WTC11 (cell line): ENCODE results near the gene GAA. TPM values are rescaled to one million over a fixed set of nuclear protein-coding genes. Genes with fewer than 3 reads are reported as not detected.
A peak's percentile ranks its signal among the peaks of the same experiment; 100 is the strongest.

Experiments used
- ATAC-seq: fragments of 200-7000 bp; cut with Tn5 transposase; 2 replicates; pipeline ENCODE4 v1.10.0; 2021; ENCODE audit warnings: mild to moderate bottlenecking, moderate library complexity
- CTCF ChIA-PET: fragments of 300-600 bp; sonication (Branson Sonifier 250); formaldehyde crosslinking; loops from one replicate; lab custom pipeline; 2021; ENCODE audit warnings: antibody characterized with exemption; lab: Charles Lee
- POLR2A ChIA-PET: fragments of 350-600 bp; sonication (Branson Sonifier 250); formaldehyde crosslinking; loops from one replicate; lab custom pipeline; 2021; ENCODE audit warnings: antibody characterized with exemption; lab: Charles Lee
- DNase-seq: peaks from one replicate; pipeline ENCODE4 v3.0.0; 2021; ENCODE audit warnings: low spot score
- H3K27ac Mint-ChIP-seq: 2 replicates; pipeline ENCODE4 v1.8.0; 2021; ENCODE audit warnings: mixed read lengths
- H3K27me3 Mint-ChIP-seq: 2 replicates; pipeline ENCODE4 v1.8.0; 2021; ENCODE audit warnings: low read depth, mild to moderate bottlenecking, moderate library complexity, mixed read lengths
- H3K36me3 Mint-ChIP-seq: 2 replicates; pipeline ENCODE4 v1.8.0; 2021; ENCODE audit warnings: mixed read lengths
- H3K4me1 Mint-ChIP-seq: 2 replicates; pipeline ENCODE4 v1.8.0; 2022; ENCODE audit warnings: mixed read lengths
- H3K4me3 Mint-ChIP-seq: 2 replicates; pipeline ENCODE4 v1.8.0; 2021; ENCODE audit warnings: mild to moderate bottlenecking, moderate library complexity, mixed read lengths
- H3K9me3 Mint-ChIP-seq: 2 replicates; pipeline ENCODE4 v1.8.0; 2021; ENCODE audit warnings: mixed read lengths
- CREM ChIP-seq: sonication (generic); formaldehyde crosslinking; IDR thresholded peaks from 2 replicates; pipeline ENCODE4 v1.8.1; 2022; ENCODE audit warnings: mild to moderate bottlenecking, missing genetic modification reagents, moderate library complexity
- FOXJ3 ChIP-seq: sonication (generic); formaldehyde crosslinking; IDR thresholded peaks from 2 replicates; pipeline ENCODE4 v1.9.0; 2021; ENCODE audit warnings: missing genetic modification reagents, mild to moderate bottlenecking, borderline replicate concordance
- FOXP1 ChIP-seq: sonication (generic); formaldehyde crosslinking; IDR thresholded peaks from 2 replicates; pipeline ENCODE4 v1.8.0; 2022; ENCODE audit warnings: missing genetic modification reagents, mild to moderate bottlenecking, moderate library complexity, borderline replicate concordance
- IRF2 ChIP-seq: sonication (generic); formaldehyde crosslinking; IDR thresholded peaks from 2 replicates; pipeline ENCODE4 v1.8.0; 2022; ENCODE audit warnings: low read depth, missing genetic modification reagents, borderline replicate concordance
- JAZF1 ChIP-seq: fragments of 250-450 bp; sonication (Bioruptor Pico); IDR thresholded peaks from 2 replicates; pipeline ENCODE4 v1.9.0; 2021; ENCODE audit warnings: moderate library complexity, mild to moderate bottlenecking, inconsistent platforms
- MXD4 ChIP-seq: fragments of 250-450 bp; sonication (Bioruptor Pico); IDR thresholded peaks from 2 replicates; pipeline ENCODE4 v1.8.0; 2021; ENCODE audit warnings: mild to moderate bottlenecking, moderate library complexity, borderline replicate concordance
- NR2C2 ChIP-seq: sonication (generic); formaldehyde crosslinking; IDR thresholded peaks from 2 replicates; pipeline ENCODE4 v1.8.0; 2022; ENCODE audit warnings: mild to moderate bottlenecking, missing genetic modification reagents
- NR3C1 ChIP-seq: sonication (generic); formaldehyde crosslinking; conservative IDR thresholded peaks from 2 replicates; pipeline ENCODE4 v1.8.1; 2023; ENCODE audit warnings: low read depth, mild to moderate bottlenecking, missing genetic modification reagents
- OVOL2 ChIP-seq: fragments of 250-450 bp; sonication (Bioruptor Pico); IDR thresholded peaks from 2 replicates; pipeline ENCODE4 v1.9.0; 2021; ENCODE audit warnings: mild to moderate bottlenecking, borderline replicate concordance
- PRRX2 ChIP-seq: fragments of 250-450 bp; sonication (Bioruptor Pico); IDR thresholded peaks from 2 replicates; pipeline ENCODE4 v1.8.0; 2021; ENCODE audit warnings: mild to moderate bottlenecking
- RELA ChIP-seq: sonication (generic); formaldehyde crosslinking; IDR thresholded peaks from 2 replicates; pipeline ENCODE4 v1.8.1; 2022; ENCODE audit warnings: missing genetic modification reagents, mild to moderate bottlenecking, borderline replicate concordance
- SMAD3 ChIP-seq: sonication (generic); formaldehyde crosslinking; IDR thresholded peaks from 2 replicates; pipeline ENCODE4 v1.8.0; 2022; ENCODE audit warnings: missing genetic modification reagents, mild to moderate bottlenecking, borderline replicate concordance
- SP1 ChIP-seq: sonication (generic); formaldehyde crosslinking; conservative IDR thresholded peaks from 2 replicates; pipeline ENCODE4 v1.8.1; 2022; ENCODE audit warnings: missing genetic modification reagents
- TCF7 ChIP-seq: sonication (generic); formaldehyde crosslinking; IDR thresholded peaks from 2 replicates; pipeline ENCODE4 v1.8.0; 2022; ENCODE audit warnings: mild to moderate bottlenecking, low read depth, missing genetic modification reagents, moderate library complexity
- TEAD1 ChIP-seq: sonication (generic); formaldehyde crosslinking; IDR thresholded peaks from 2 replicates; pipeline ENCODE4 v1.8.0; 2022; ENCODE audit warnings: mild to moderate bottlenecking, missing genetic modification reagents
- ZNF219 ChIP-seq: sonication (generic); formaldehyde crosslinking; IDR thresholded peaks from 2 replicates; pipeline ENCODE4 v1.8.0; 2023; ENCODE audit warnings: missing genetic modification reagents, mild to moderate bottlenecking, borderline replicate concordance
- ZNF263 ChIP-seq: sonication (generic); formaldehyde crosslinking; IDR thresholded peaks from 2 replicates; pipeline ENCODE4 v1.8.1; 2022; ENCODE audit warnings: low read depth, mild to moderate bottlenecking, moderate library complexity, missing genetic modification reagents
- ZNF423 ChIP-seq: fragments of 250-450 bp; sonication (Bioruptor Pico); IDR thresholded peaks from 2 replicates; pipeline ENCODE4 v2.1.2; 2022; ENCODE audit warnings: mild to moderate bottlenecking, moderate library complexity
- total RNA-seq: library from RNA; stranded (reverse); gene quantifications from 3 replicates; pipeline ENCODE4 v1.2.3, GENCODE V29; 2021
- TF ChIP-seq, protein P1 (sequence below): sonication (generic); formaldehyde crosslinking; IDR thresholded peaks from 2 replicates; pipeline ENCODE4 v1.8.1; 2022; ENCODE audit warnings: mild to moderate bottlenecking, moderate library complexity, missing genetic modification reagents
- TF ChIP-seq, protein P2 (sequence below): fragments of 250-450 bp; sonication (Bioruptor Pico); IDR thresholded peaks from 2 replicates; pipeline ENCODE4 v1.9.0; 2021; ENCODE audit warnings: moderate library complexity, mild to moderate bottlenecking, inconsistent platforms, borderline replicate concordance
- TF ChIP-seq, protein P3 (sequence below): sonication (generic); formaldehyde crosslinking; IDR thresholded peaks from 2 replicates; pipeline ENCODE4 v1.8.0; 2022; ENCODE audit warnings: mild to moderate bottlenecking, missing genetic modification reagents
- TF ChIP-seq, protein P4 (sequence below): sonication (generic); formaldehyde crosslinking; IDR thresholded peaks from 2 replicates; pipeline ENCODE4 v1.8.0; 2022; ENCODE audit warnings: mild to moderate bottlenecking, missing genetic modification reagents
- TF ChIP-seq, protein P5 (sequence below): fragments of 250-450 bp; sonication (Bioruptor Pico); IDR thresholded peaks from 2 replicates; pipeline ENCODE4 v2.1.2; 2022; ENCODE audit warnings: mild to moderate bottlenecking, moderate library complexity

Gene GAA
- total RNA-seq, 1 experiment from 2014 or later: 91.6 TPM

DNA sequence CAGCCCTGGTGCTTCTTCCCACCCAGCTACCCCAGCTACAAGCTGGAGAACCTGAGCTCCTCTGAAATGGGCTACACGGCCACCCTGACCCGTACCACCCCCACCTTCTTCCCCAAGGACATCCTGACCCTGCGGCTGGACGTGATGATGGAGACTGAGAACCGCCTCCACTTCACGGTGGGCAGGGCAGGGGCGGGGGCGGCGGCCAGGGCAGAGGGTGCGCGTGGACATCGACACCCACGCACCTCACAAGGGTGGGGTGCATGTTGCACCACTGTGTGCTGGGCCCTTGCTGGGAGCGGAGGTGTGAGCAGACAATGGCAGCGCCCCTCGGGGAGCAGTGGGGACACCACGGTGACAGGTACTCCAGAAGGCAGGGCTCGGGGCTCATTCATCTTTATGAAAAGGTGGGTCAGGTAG lies 3.6 kb downstream of the GAA start (continued):
- TF ChIP-seq, protein P1, sequence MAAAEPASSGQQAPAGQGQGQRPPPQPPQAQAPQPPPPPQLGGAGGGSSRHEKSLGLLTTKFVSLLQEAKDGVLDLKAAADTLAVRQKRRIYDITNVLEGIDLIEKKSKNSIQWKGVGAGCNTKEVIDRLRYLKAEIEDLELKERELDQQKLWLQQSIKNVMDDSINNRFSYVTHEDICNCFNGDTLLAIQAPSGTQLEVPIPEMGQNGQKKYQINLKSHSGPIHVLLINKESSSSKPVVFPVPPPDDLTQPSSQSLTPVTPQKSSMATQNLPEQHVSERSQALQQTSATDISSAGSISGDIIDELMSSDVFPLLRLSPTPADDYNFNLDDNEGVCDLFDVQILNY (CRISPR knock-in tag): no peak
- TF ChIP-seq IRF2 (CRISPR knock-in tag): no peak
- no peak for TF ChIP-seq FOXP1 (CRISPR knock-in tag)

DNA sequence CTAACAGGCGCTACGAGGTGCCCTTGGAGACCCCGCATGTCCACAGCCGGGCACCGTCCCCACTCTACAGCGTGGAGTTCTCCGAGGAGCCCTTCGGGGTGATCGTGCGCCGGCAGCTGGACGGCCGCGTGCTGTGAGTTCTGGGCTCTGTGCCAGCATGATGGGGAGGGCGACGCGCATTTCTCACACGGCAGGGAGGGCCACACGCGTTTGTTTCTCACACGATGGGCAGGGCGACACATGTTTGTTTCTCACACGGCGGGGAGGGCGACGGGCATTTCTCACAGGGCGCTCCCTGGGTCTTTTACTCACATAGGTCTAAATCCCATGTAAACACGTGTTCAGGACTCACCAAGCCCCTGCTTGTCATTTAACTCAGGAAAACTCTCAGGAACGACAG lies 4.4 kb downstream of the GAA start:
- ATAC-seq: no peak

DNA sequence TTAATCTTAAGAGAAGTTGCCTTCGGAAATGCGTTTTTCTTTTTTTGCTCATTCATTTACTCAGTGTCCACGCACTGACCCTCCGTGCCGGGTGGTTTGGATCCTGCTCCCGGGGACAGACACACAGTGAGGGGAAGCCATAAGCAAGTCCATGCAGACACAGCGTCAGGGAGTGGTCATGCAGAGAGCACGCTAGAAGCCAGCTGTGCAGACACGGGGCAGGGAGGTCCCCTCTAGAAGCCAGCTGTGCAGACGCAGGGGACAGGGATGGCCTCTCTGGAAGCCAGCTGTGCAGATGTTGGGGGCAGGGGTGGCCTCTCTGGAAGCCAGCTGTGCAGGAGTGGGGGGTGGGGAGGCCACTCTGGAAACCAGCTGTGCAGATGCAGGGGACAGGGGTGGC lies 4.8 kb downstream of the GAA start:
- Mint-ChIP-seq H3K9me3 (no peaks in the 10 kb centered on the region), H3K36me3 (no peaks in the 10 kb centered on the region), H3K4me1 (peaks cover 13% of the 10 kb centered on the region), H3K27ac (peak overlapping the region; percentile 54; the same call in 1 of the 2 replicates), H3K4me3 (no peak overlapping the region), H3K27me3 (no peaks in the 10 kb centered on the region)
- POLR2A ChIA-PET: no interaction called here
- DNase-seq (no peak), ATAC-seq (no peak)
- TF ChIP-seq OVOL2 (CRISPR knock-in tag) (no peak), FOXJ3 (CRISPR knock-in tag) (no peak), TEAD1 (CRISPR knock-in tag) (no peak), NR3C1 (CRISPR knock-in tag) (no peak)
- CTCF ChIA-PET: interaction anchor here (2.2 kb wide), 1 partner anchor 18 kb away, joined by 8 read pairs; no protein-coding TSS in a partner anchor

More for the DNA sequence above, 4.4 kb downstream of the GAA start:
- ChIA-PET CTCF (interaction anchor here (0.6 to 2.2 kb wide), 2 partner anchors 19 to 1363 kb away, joined by 3 to 8 read pairs; no protein-coding TSS in a partner anchor), POLR2A (no interaction called here)
- Mint-ChIP-seq H3K4me1 (peaks cover 15% of the 10 kb centered on the region), H3K4me3 (no peak overlapping the region), H3K36me3 (no peaks in the 10 kb centered on the region), H3K27me3 (0 out of 2 replicates have a peak, but pooled peaks cover 2% of the 10 kb centered on the region), H3K9me3 (no peaks in the 10 kb centered on the region), H3K27ac (no peak overlapping the region)
- TF ChIP-seq JAZF1 (CRISPR knock-in tag): no peak
- no peak for TF ChIP-seq ZNF263 (CRISPR knock-in tag)
- no peak for TF ChIP-seq TCF7 (CRISPR knock-in tag)
- TF ChIP-seq, protein P2, sequence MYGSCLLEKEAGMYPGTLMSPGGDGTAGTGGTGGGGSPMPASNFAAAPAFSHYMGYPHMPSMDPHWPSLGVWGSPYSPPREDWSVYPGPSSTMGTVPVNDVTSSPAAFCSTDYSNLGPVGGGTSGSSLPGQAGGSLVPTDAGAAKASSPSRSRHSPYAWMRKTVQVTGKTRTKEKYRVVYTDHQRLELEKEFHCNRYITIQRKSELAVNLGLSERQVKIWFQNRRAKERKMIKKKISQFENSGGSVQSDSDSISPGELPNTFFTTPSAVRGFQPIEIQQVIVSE (CRISPR knock-in tag): no peak
- TF ChIP-seq ZNF219 (CRISPR knock-in tag): no peak
- DNase-seq: no peak

DNA sequence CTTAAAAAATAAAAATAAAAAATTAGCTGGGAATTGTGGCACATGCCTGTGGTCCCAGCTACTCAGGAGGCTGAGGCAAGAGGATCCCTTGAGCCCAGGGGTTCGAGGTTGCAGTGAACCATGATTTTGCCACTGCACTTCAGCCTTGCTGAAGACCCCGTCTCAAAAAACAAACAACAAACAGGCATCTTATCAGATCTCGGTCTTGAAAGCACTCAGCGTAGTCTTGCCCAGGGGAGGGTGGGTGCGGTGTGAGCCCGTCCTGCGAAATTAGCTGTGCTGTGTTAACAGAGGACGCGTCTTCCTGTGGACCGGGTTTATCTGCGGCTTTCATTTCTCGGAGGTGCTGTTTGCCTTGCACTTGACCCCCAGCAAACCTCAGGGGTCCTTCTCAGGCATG lies 5.4 kb downstream of the GAA start:
- H3K9me3 Mint-ChIP-seq: no peaks in the 10 kb centered on the region
- ChIA-PET POLR2A (no interaction called here), CTCF (interaction anchor here (2.2 kb wide), 1 partner anchor 18 kb away, joined by 8 read pairs; no protein-coding TSS in a partner anchor)
- DNase-seq: no peak
- H3K4me3 Mint-ChIP-seq: no peak overlapping the region
- no peaks in the 10 kb centered on the region for H3K36me3 Mint-ChIP-seq
- no peaks in the 10 kb centered on the region for H3K27me3 Mint-ChIP-seq
- ATAC-seq: no peak
- H3K27ac Mint-ChIP-seq: no peak overlapping the region
- H3K4me1 Mint-ChIP-seq: peaks cover 17% of the 10 kb centered on the region
- TF ChIP-seq CREM (CRISPR knock-in tag) (no peak), TEAD1 (CRISPR knock-in tag) (no peak), ZNF423 (no peak), PRRX2 (CRISPR knock-in tag) (no peak), RELA (CRISPR knock-in tag) (no peak), MXD4 (no peak), SMAD3 (CRISPR knock-in tag) (no peak), ZNF263 (CRISPR knock-in tag) (no peak), SP1 (CRISPR knock-in tag) (no peak), NR2C2 (no peak), JAZF1 (CRISPR knock-in tag) (no peak)
- TF ChIP-seq, protein P3, sequence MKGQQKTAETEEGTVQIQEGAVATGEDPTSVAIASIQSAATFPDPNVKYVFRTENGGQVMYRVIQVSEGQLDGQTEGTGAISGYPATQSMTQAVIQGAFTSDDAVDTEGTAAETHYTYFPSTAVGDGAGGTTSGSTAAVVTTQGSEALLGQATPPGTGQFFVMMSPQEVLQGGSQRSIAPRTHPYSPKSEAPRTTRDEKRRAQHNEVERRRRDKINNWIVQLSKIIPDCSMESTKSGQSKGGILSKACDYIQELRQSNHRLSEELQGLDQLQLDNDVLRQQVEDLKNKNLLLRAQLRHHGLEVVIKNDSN (CRISPR knock-in tag): no peak
- TF ChIP-seq, protein P4, sequence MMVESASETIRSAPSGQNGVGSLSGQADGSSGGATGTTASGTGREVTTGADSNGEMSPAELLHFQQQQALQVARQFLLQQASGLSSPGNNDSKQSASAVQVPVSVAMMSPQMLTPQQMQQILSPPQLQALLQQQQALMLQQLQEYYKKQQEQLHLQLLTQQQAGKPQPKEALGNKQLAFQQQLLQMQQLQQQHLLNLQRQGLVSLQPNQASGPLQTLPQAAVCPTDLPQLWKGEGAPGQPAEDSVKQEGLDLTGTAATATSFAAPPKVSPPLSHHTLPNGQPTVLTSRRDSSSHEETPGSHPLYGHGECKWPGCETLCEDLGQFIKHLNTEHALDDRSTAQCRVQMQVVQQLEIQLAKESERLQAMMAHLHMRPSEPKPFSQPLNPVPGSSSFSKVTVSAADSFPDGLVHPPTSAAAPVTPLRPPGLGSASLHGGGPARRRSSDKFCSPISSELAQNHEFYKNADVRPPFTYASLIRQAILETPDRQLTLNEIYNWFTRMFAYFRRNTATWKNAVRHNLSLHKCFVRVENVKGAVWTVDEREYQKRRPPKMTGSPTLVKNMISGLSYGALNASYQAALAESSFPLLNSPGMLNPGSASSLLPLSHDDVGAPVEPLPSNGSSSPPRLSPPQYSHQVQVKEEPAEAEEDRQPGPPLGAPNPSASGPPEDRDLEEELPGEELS (CRISPR knock-in tag): no peak
- TF ChIP-seq, protein P1 (CRISPR knock-in tag): no peak
- TF ChIP-seq, protein P5, sequence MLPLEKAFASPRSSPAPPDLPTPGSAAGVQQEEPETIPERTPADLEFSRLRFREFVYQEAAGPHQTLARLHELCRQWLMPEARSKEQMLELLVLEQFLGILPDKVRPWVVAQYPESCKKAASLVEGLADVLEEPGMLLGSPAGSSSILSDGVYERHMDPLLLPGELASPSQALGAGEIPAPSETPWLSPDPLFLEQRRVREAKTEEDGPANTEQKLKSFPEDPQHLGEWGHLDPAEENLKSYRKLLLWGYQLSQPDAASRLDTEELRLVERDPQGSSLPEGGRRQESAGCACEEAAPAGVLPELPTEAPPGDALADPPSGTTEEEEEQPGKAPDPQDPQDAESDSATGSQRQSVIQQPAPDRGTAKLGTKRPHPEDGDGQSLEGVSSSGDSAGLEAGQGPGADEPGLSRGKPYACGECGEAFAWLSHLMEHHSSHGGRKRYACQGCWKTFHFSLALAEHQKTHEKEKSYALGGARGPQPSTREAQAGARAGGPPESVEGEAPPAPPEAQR (CRISPR knock-in tag): no peak
